Measurements from ENCODE around the gene STRAP. TPM values are rescaled to one million over a fixed set of nuclear protein-coding genes. Genes with fewer than 3 reads are reported as not detected.

Gene STRAP
- total and polyA plus RNA-seq, 2 donors (not counting 1 experiment from before 2014, with no cell fraction given): 44.4 to 49.0 TPM

DNA sequence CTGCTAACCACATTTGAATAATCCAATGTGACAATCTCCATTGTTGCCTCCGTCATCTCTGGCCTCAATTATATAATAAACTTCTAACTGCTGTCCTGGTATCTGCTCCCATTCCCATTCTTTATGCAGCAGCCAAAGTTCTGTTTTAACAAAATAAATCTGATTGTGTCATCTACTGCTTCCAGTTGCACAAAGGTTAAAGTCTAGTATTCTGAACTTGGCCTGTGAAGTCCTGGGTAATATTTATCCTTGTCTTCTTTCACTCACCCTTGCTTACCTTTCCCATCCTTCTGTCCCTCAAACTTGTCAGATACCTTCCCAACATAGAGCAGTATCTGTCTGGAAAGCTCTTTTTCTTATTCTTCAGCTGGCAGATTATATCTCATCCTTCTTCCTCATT lies 19.3 kb upstream of the STRAP start:
- no peak overlapping the region for H3K4me3 Mint-ChIP-seq
- H3K27me3 ChIP-seq (replicated peaks in 1 of 4; ENCODE audit: control extremely low read depth in 1 of 4, control insufficient read depth in 3 of 4, insufficient read depth in 4 of 4, low read length in 3 of 4): no peaks in the 10 kb centered on the region
- intact Hi-C loops (cut with micrococcal nuclease): no loop called here

DNA sequence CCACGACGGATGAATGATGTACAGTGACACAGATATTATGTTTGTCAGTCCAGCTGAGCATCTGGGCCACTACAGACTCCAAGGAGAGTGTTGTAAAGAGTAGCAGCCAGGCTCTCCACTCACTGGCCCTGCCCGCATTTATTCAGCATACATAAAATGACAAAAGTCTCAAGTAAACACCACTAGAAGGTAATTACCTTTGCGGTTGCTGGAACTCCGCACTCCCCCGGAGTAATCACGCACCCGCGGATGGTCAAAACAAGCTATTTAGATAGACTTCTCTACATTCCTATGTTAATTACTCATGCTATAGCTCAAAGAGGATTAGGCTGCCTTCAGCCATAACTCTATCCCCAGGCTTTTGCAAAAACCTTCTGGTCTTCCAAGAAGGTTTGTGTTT lies 18.8 kb upstream of the STRAP start:
- H3K27ac ChIP-seq (ENCODE audit: low read length in 2 of 2): no peak overlapping the region
- ChIA-PET CTCF (interaction anchor here (0.8 to 1.2 kb wide), 4 partner anchors 273 to 316 kb away, joined by 3 to 5 read pairs (median 4); no protein-coding TSS in a partner anchor), POLR2A (no interaction called here)
- intact Hi-C loops (cut with micrococcal nuclease): no loop called here
- Mint-ChIP-seq H3K4me1 (peaks cover 7% of the 10 kb centered on the region), H3K4me3 (no peak overlapping the region), H3K9me3 (ENCODE audit: insufficient read depth) (no peaks in the 10 kb centered on the region), H3K27me3 (no peaks in the 10 kb centered on the region), H3K27ac (no peak overlapping the region)
- TF ChIP-seq, protein P1, sequence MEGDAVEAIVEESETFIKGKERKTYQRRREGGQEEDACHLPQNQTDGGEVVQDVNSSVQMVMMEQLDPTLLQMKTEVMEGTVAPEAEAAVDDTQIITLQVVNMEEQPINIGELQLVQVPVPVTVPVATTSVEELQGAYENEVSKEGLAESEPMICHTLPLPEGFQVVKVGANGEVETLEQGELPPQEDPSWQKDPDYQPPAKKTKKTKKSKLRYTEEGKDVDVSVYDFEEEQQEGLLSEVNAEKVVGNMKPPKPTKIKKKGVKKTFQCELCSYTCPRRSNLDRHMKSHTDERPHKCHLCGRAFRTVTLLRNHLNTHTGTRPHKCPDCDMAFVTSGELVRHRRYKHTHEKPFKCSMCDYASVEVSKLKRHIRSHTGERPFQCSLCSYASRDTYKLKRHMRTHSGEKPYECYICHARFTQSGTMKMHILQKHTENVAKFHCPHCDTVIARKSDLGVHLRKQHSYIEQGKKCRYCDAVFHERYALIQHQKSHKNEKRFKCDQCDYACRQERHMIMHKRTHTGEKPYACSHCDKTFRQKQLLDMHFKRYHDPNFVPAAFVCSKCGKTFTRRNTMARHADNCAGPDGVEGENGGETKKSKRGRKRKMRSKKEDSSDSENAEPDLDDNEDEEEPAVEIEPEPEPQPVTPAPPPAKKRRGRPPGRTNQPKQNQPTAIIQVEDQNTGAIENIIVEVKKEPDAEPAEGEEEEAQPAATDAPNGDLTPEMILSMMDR (IDR thresholded peaks at IDR 0.05): no peak
- TF ChIP-seq EZH2 (IDR thresholded peaks at IDR 0.05; ENCODE audit: borderline replicate concordance, insufficient read depth, low read depth, low read length, poor library complexity, severe bottlenecking): no peak
- no peak overlapping the region for H3K4me3 ChIP-seq (ENCODE audit: control extremely low read depth in 1 of 5, extremely low read depth in 1 of 5, insufficient read depth in 1 of 5, low read depth in 2 of 5, low read length in 4 of 5)
- peaks cover 0 to 4% of the 10 kb centered on the region in 2 donors for H3K4me1 ChIP-seq (ENCODE audit: control insufficient read depth in 2 of 2, insufficient read depth in 2 of 2, low read length in 2 of 2)
- ATAC-seq (ENCODE audit: low read depth) (no peak), DNase-seq (no peak)
- no peaks in the 10 kb centered on the region for H4K20me1 ChIP-seq (ENCODE audit: control insufficient read depth, insufficient read depth, low read length, poor library complexity, severe bottlenecking)
- no peaks in the 10 kb centered on the region for H3K27me3 ChIP-seq (replicated peaks in 1 of 4; ENCODE audit: control extremely low read depth in 1 of 4, control insufficient read depth in 3 of 4, insufficient read depth in 4 of 4, low read length in 3 of 4)
- peak overlapping the region; percentile 52 for H3K4me2 ChIP-seq (replicated peaks; ENCODE audit: low read depth, low read length, poor library complexity, severe bottlenecking)
- no peaks in the 10 kb centered on the region for H3K9me3 ChIP-seq (ENCODE audit: control extremely low read depth in 1 of 3, control insufficient read depth in 2 of 3, insufficient read depth in 1 of 3, low read length in 2 of 3)
- no peaks in the 10 kb centered on the region for H3K36me3 ChIP-seq (replicated peaks in 1 of 2; ENCODE audit: control extremely low read depth in 1 of 2, control insufficient read depth in 1 of 2, extremely low read depth in 1 of 2, insufficient read depth in 2 of 2, low read length in 1 of 2)
- no peak overlapping the region for H3K9ac ChIP-seq (ENCODE audit: low read length)
- H3K79me2 ChIP-seq (ENCODE audit: control insufficient read depth, insufficient read depth, low read length): no peaks in the 10 kb centered on the region
- H2AFZ ChIP-seq (ENCODE audit: insufficient read depth, low read depth, low read length, poor library complexity, severe bottlenecking): no peak overlapping the region
- WGBS (ENCODE audit: insufficient coverage): 99% methylated on average over 6 of the region's 9 CpGs

More for the DNA sequence above, 19.3 kb upstream of the STRAP start:
- no peaks in the 10 kb centered on the region for H3K9me3 ChIP-seq (ENCODE audit: control extremely low read depth in 1 of 3, control insufficient read depth in 2 of 3, insufficient read depth in 1 of 3, low read length in 2 of 3)
- H3K9ac ChIP-seq (ENCODE audit: low read length): no peak overlapping the region
- Mint-ChIP-seq H3K27me3 (no peaks in the 10 kb centered on the region), H3K9me3 (ENCODE audit: insufficient read depth) (no peaks in the 10 kb centered on the region), H3K4me1 (peaks cover 7% of the 10 kb centered on the region), H3K27ac (no peak overlapping the region)
- H3K4me1 ChIP-seq (ENCODE audit: control insufficient read depth in 2 of 2, insufficient read depth in 2 of 2, low read length in 2 of 2): peaks cover 0 to 4% of the 10 kb centered on the region in 2 donors
- no peak overlapping the region for H2AFZ ChIP-seq (ENCODE audit: insufficient read depth, low read depth, low read length, poor library complexity, severe bottlenecking)
- no peak overlapping the region for H3K4me3 ChIP-seq (ENCODE audit: control extremely low read depth in 1 of 5, extremely low read depth in 1 of 5, insufficient read depth in 1 of 5, low read depth in 2 of 5, low read length in 4 of 5)
- H4K20me1 ChIP-seq (ENCODE audit: control insufficient read depth, insufficient read depth, low read length, poor library complexity, severe bottlenecking): no peaks in the 10 kb centered on the region
- 92% methylated on average over 1 of the region's 1 CpG for WGBS (ENCODE audit: insufficient coverage)
- CTCF ChIA-PET: interaction anchor here (1.0 to 1.2 kb wide), 2 partner anchors 272 to 276 kb away, joined by 3 to 5 read pairs; no protein-coding TSS in a partner anchor
- H3K79me2 ChIP-seq (ENCODE audit: control insufficient read depth, insufficient read depth, low read length): no peaks in the 10 kb centered on the region
- TF ChIP-seq EZH2 (IDR thresholded peaks at IDR 0.05; ENCODE audit: borderline replicate concordance, insufficient read depth, low read depth, low read length, poor library complexity, severe bottlenecking): no peak
- TF ChIP-seq, protein P1 (IDR thresholded peaks at IDR 0.05): no peak
- DNase-seq (no peak), ATAC-seq (ENCODE audit: low read depth) (no peak)
- POLR2A ChIA-PET: no interaction called here
- no peak overlapping the region for H3K4me2 ChIP-seq (replicated peaks; ENCODE audit: low read depth, low read length, poor library complexity, severe bottlenecking)
- H3K27ac ChIP-seq (ENCODE audit: low read length in 2 of 2): no peak overlapping the region
- H3K36me3 ChIP-seq (replicated peaks in 1 of 2; ENCODE audit: control extremely low read depth in 1 of 2, control insufficient read depth in 1 of 2, extremely low read depth in 1 of 2, insufficient read depth in 2 of 2, low read length in 1 of 2): no peaks in the 10 kb centered on the region

All from B cell (primary cell).